Measurements from ENCODE around the gene DCP1B. TPM values are rescaled to one million over a fixed set of nuclear protein-coding genes. Genes with fewer than 3 reads are reported as not detected.

Gene DCP1B
- total and polyA plus RNA-seq, 4 donors = 3.5 to 5.5 (median 4.6) TPM

GRCh38 chr12:1937481-1938224, 66.6 kb downstream of the DCP1B start (continued):
- TF ChIP-seq ATF3 (IDR thresholded peaks at IDR 0.05) (no peak), HNF4G (IDR thresholded peaks at IDR 0.05) (no peak)

GRCh38 chr12:1936406-1937320, 67.6 kb downstream of the DCP1B start:
- WGBS = 67% methylated on average over 25 of the region's 25 CpGs
- Histone ChIP-seq H3K36me3 (ENCODE audit: control insufficient read depth in 4 of 4, insufficient read depth in 3 of 4, low read depth in 1 of 4, low read length in 3 of 4) (peaks cover 0 to 12% (median 4%) of the 10 kb centered on the region in 4 donors), H3K9me3 (ENCODE audit: control insufficient read depth in 4 of 4, low read length in 3 of 4) (no peaks in the 10 kb centered on the region), H3K4me1 (ENCODE audit: control insufficient read depth in 4 of 4, insufficient read depth in 4 of 4, low read length in 3 of 4) (peaks cover 2 to 29% (median 23%) of the 10 kb centered on the region in 4 donors), H3K9ac (ENCODE audit: low read depth in 1 of 2, low read length in 2 of 2) (no peak overlapping the region), H3K4me3 (ENCODE audit: low read depth in 1 of 3, low read length in 3 of 3) (no peak overlapping the region), H3K27ac (ENCODE audit: low read depth in 1 of 2, low read length in 2 of 2) (peak overlapping the region; percentile 14 to 47), H3K27me3 (ENCODE audit: control insufficient read depth in 4 of 4, insufficient read depth in 4 of 4, low read length in 3 of 4) (no peaks in the 10 kb centered on the region)
- DNase-seq (ENCODE audit: low spot score) = peak; percentile 30
- TF ChIP-seq ATF3 (IDR thresholded peaks at IDR 0.05) (no peak), MAX (IDR thresholded peaks at IDR 0.05) (no peak), HNF4A (conservative IDR thresholded peaks at IDR 0.05) (peak; percentile 8 to 46), REST (IDR thresholded peaks at IDR 0.05) (peak; percentile 64), YY1 (IDR thresholded peaks at IDR 0.05) (no peak), JUND (IDR thresholded peaks at IDR 0.05) (peak; percentile 62 to 71), RAD21 (IDR thresholded peaks at IDR 0.05) (peak in 1 of 2 donors; percentile 45), RXRA (IDR thresholded peaks at IDR 0.05) (peak in 1 of 2 donors; percentile 24), EGR1 (IDR thresholded peaks at IDR 0.05; ENCODE audit: low read depth in 2 of 2) (no peak)

- WGBS = 78% methylated on average over 21 of the region's 21 CpGs
- Histone ChIP-seq H3K27me3 (ENCODE audit: control insufficient read depth in 4 of 4, insufficient read depth in 4 of 4, low read length in 3 of 4) (no peaks in the 10 kb centered on the region), H3K9me3 (ENCODE audit: control insufficient read depth in 4 of 4, low read length in 3 of 4) (no peaks in the 10 kb centered on the region), H3K4me3 (ENCODE audit: low read depth in 1 of 3, low read length in 3 of 3) (no peak overlapping the region), H3K9ac (ENCODE audit: low read depth in 1 of 2, low read length in 2 of 2) (no peak overlapping the region), H3K36me3 (ENCODE audit: control insufficient read depth in 4 of 4, insufficient read depth in 3 of 4, low read depth in 1 of 4, low read length in 3 of 4) (peaks cover 0 to 7% (median 4%) of the 10 kb centered on the region in 4 donors), H3K4me1 (ENCODE audit: control insufficient read depth in 4 of 4, insufficient read depth in 4 of 4, low read length in 3 of 4) (peaks cover 2 to 29% (median 23%) of the 10 kb centered on the region in 4 donors), H3K27ac (ENCODE audit: low read depth in 1 of 2, low read length in 2 of 2) (peak overlapping the region; percentile 14 to 47)
- TF ChIP-seq JUND (IDR thresholded peaks at IDR 0.05) = no peak
- no peak for TF ChIP-seq HNF4A (conservative IDR thresholded peaks at IDR 0.05)
- no peak for DNase-seq (ENCODE audit: low spot score)
Observed at GRCh38 chr12:1935700-1936378, 68.4 kb downstream of the DCP1B start.
